ENCODE data around the gene ZMYM1. TPM values are rescaled to one million over a fixed set of nuclear protein-coding genes. Genes with fewer than 3 reads are reported as not detected.

ZMYM1 gene
- total RNA-seq, 1 donor from 2014 or later: 17.9 TPM

Other genes starting within 250 kb of the ZMYM1 start
- gene SMIM12, start 219.6 kb upstream of the ZMYM1 start, total RNA-seq: 34.1 and 40.2 TPM in 2 replicates
- gene DLGAP3, start 149.7 kb upstream of the ZMYM1 start, total RNA-seq: 0.23 TPM in 1 of 2 replicates, not detected in the other
- gene TMEM35B, start 94.0 kb upstream of the ZMYM1 start, total RNA-seq: 31.6 and 56.6 TPM in 2 replicates
- gene ZMYM6, start 47.4 kb upstream of the ZMYM1 start, total RNA-seq: 11.7 and 14.7 TPM in 2 replicates
- 143 and 208 TPM in 2 replicates for gene SFPQ, start 113.8 kb downstream of the ZMYM1 start, total RNA-seq
- 38.9 and 49.7 TPM in 2 replicates for gene ZMYM4, start 189.3 kb downstream of the ZMYM1 start, total RNA-seq

All from glomerular endothelial cell (primary cell).